ENCODE data around the gene LATS2.
"Not testable (repeated sequence)": the region's sequence is repeated elsewhere in the genome, so short reads cannot be mapped to it uniquely, and the experiment has no call there.

Gene LATS2

GRCh38 chr13:20953245-20953931, 108.0 kb downstream of the LATS2 start:
- TF ChIP-seq CTCF (IDR thresholded peaks at IDR 0.05; ENCODE audit: borderline replicate concordance, insufficient read depth, low read depth, low read length), result no peak
- H3K4me3 ChIP-seq (ENCODE audit: low read depth, low read length), result no peak overlapping the region

GRCh38 chr13:20952838-20953237, 108.5 kb downstream of the LATS2 start:
- no peak for TF ChIP-seq CTCF (IDR thresholded peaks at IDR 0.05; ENCODE audit: borderline replicate concordance, insufficient read depth, low read depth, low read length)
- no peak overlapping the region for H3K4me3 ChIP-seq (ENCODE audit: low read depth, low read length)

GRCh38 chr13:20948001-20948400, 113.4 kb downstream of the LATS2 start:
- not testable (repeated sequence) for H3K4me3 ChIP-seq (ENCODE audit: low read depth, low read length)

- H3K4me3 ChIP-seq (ENCODE audit: low read depth, low read length), result no peak overlapping the region
- TF ChIP-seq CTCF (IDR thresholded peaks at IDR 0.05; ENCODE audit: borderline replicate concordance, insufficient read depth, low read depth, low read length), result no peak
Measured at GRCh38 chr13:20945952-20946383, 115.4 kb downstream of the LATS2 start.

- no peak overlapping the region for H3K4me3 ChIP-seq (ENCODE audit: low read depth, low read length)
Measured at GRCh38 chr13:20942938-20943559, 118.3 kb downstream of the LATS2 start.

GRCh38 chr13:20940511-20940910, 120.9 kb downstream of the LATS2 start:
- H3K4me3 ChIP-seq (ENCODE audit: low read depth, low read length), result not testable (repeated sequence)

More at GRCh38 chr13:20942938-20943559, 118.3 kb downstream of the LATS2 start:
- no peak for TF ChIP-seq CTCF (IDR thresholded peaks at IDR 0.05; ENCODE audit: borderline replicate concordance, insufficient read depth, low read depth, low read length)

- no peak for TF ChIP-seq CTCF (IDR thresholded peaks at IDR 0.05; ENCODE audit: borderline replicate concordance, insufficient read depth, low read depth, low read length)
- H3K4me3 ChIP-seq (ENCODE audit: low read depth, low read length), result no peak overlapping the region
Measured at GRCh38 chr13:20940083-20940482, 121.3 kb downstream of the LATS2 start.

GRCh38 chr13:20939662-20940061, 121.7 kb downstream of the LATS2 start:
- H3K4me3 ChIP-seq (ENCODE audit: low read depth, low read length), result no peak overlapping the region
- TF ChIP-seq CTCF (IDR thresholded peaks at IDR 0.05; ENCODE audit: borderline replicate concordance, insufficient read depth, low read depth, low read length), result no peak
